GM12872 (cell line): ENCODE results near the gene AHI1.

Experiments used
- TF ChIP-seq, protein P1 (sequence below): IDR thresholded peaks from 3 replicates; pipeline ENCODE4 v1.5.1; 2011; ENCODE audit warnings: low read depth, mild to moderate bottlenecking, low read length, moderate library complexity; ENCODE audit not compliant: insufficient read depth

AHI1 gene

GRCh38 chr6:135534773-135535380 lies 37.3 kb upstream of the AHI1 start:
- TF ChIP-seq, protein P1, sequence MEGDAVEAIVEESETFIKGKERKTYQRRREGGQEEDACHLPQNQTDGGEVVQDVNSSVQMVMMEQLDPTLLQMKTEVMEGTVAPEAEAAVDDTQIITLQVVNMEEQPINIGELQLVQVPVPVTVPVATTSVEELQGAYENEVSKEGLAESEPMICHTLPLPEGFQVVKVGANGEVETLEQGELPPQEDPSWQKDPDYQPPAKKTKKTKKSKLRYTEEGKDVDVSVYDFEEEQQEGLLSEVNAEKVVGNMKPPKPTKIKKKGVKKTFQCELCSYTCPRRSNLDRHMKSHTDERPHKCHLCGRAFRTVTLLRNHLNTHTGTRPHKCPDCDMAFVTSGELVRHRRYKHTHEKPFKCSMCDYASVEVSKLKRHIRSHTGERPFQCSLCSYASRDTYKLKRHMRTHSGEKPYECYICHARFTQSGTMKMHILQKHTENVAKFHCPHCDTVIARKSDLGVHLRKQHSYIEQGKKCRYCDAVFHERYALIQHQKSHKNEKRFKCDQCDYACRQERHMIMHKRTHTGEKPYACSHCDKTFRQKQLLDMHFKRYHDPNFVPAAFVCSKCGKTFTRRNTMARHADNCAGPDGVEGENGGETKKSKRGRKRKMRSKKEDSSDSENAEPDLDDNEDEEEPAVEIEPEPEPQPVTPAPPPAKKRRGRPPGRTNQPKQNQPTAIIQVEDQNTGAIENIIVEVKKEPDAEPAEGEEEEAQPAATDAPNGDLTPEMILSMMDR, result no peak

DNA sequence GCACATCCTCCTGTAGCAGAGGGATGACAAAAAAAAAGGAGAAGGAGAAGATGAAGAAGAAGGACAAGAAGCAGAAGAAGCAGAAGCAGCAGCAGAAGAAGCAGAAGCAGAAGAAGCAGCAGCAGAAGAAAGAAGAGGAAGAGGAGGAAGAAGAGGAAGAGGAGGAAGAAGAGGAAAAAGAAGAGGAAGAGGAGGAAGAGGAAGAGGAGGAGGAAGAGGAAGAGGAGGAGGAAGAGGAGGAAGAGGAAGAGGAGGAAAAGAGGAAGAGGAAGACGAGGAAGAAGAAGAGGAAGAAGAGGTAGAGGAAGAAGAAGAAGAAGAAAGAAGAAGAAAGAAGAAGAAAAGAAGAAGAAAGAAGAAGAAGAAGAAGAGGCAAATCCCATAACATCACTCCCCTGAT lies 35.0 kb upstream of the AHI1 start:
- TF ChIP-seq, protein P1, result no peak

GRCh38 chr6:135531954-135532490 lies 34.5 kb upstream of the AHI1 start:
- TF ChIP-seq, protein P1, result no peak

DNA sequence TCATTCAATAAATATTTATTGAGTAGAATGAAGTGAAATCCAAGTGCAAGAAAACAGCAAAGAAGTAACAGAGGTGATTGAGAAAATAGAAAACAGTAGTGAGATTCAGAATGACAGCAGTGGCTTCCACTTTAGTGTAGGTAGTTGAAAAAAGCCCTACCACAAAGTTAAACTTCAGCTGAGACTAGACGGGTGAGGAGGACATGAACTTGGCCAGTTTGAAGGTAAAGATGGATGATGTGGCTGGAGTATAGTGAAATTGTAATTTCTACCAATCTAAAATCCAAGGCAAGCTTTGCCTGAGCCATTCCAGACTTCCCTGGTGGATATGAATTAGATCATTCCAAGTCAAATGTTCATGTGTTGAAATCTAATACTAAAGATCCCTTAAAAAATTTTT lies 32.6 kb upstream of the AHI1 start:
- TF ChIP-seq, protein P1, result no peak

- TF ChIP-seq, protein P1, result no peak
These were observed 30.4 kb upstream of the AHI1 start for GRCh38 chr6:135527960-135528249.

GRCh38 chr6:135527116-135527959 lies 29.8 kb upstream of the AHI1 start:
- TF ChIP-seq, protein P1, result no peak

GRCh38 chr6:135525594-135525993 lies 28.1 kb upstream of the AHI1 start:
- TF ChIP-seq, protein P1, result no peak
